Endothelial cell (in vitro differentiated cells): Measurements from ENCODE around the gene BLZF1. TPM values are rescaled to one million over a fixed set of nuclear protein-coding genes. Genes with fewer than 3 reads are reported as not detected.
"Not testable (repeated sequence)": the region's sequence is repeated elsewhere in the genome, so short reads cannot be mapped to it uniquely, and the experiment has no call there.

ENCODE experiments used
- DNase-seq: peaks from one replicate; pipeline ENCODE4 v3.0.0; 2021; ENCODE audit warnings: low spot score
- H3K27ac Mint-ChIP-seq: one replicate; pipeline ENCODE4 v1.8.0; 2021; ENCODE audit warnings: mixed read lengths, inconsistent platforms; ENCODE audit not compliant: unreplicated experiment
- H3K27me3 Mint-ChIP-seq: one replicate; pipeline ENCODE4 v1.8.0; 2021; ENCODE audit warnings: mild to moderate bottlenecking, moderate library complexity, mixed read lengths, inconsistent platforms; ENCODE audit not compliant: unreplicated experiment
- H3K36me3 Mint-ChIP-seq: one replicate; pipeline ENCODE4 v1.8.0; 2021; ENCODE audit warnings: mild to moderate bottlenecking, low read depth, mixed read lengths, inconsistent platforms; ENCODE audit not compliant: unreplicated experiment
- H3K4me1 Mint-ChIP-seq: one replicate; pipeline ENCODE4 v1.8.0; 2021; ENCODE audit warnings: mild to moderate bottlenecking, mixed read lengths, inconsistent platforms; ENCODE audit not compliant: unreplicated experiment
- H3K4me3 Mint-ChIP-seq: one replicate; pipeline ENCODE4 v1.8.0; 2021; ENCODE audit warnings: mild to moderate bottlenecking, mixed read lengths, inconsistent platforms; ENCODE audit not compliant: unreplicated experiment
- H3K9me3 Mint-ChIP-seq: one replicate; pipeline ENCODE4 v1.8.0; 2021; ENCODE audit warnings: mixed read lengths, inconsistent platforms; ENCODE audit not compliant: unreplicated experiment
- CTCF ChIP-seq: fragments of 200-600 bp; sonication (generic); IDR thresholded peaks from one replicate; pipeline ENCODE4 v1.5.0; 2021; ENCODE audit warnings: antibody characterized with exemption; ENCODE audit not compliant: unreplicated experiment
- total RNA-seq: library from RNA; stranded (reverse); fragmentation: NEBNext Ultra II Directional; extraction: Animal tissue kit (Norgen Biotek cat#: 25700); gene quantifications from one replicate; pipeline ENCODE4 v1.2.1, GENCODE V29; 2021; ENCODE audit not compliant: unreplicated experiment

Gene BLZF1
- total RNA-seq, 1 donor from 2014 or later = 15.2 TPM

- Mint-ChIP-seq H3K4me1 (no peaks in the 10 kb centered on the region), H3K9me3 (no peaks in the 10 kb centered on the region), H3K27me3 (peaks cover 1% of the 10 kb centered on the region), H3K27ac (no peak overlapping the region), H3K4me3 (no peak overlapping the region), H3K36me3 (peaks cover 15% of the 10 kb centered on the region)
- no peak for DNase-seq
- TF ChIP-seq CTCF = no peak
These were observed 24.4 kb downstream of the BLZF1 start for GRCh38 chr1:169392406-169392805.

- peaks cover 4% of the 10 kb centered on the region for H3K4me1 Mint-ChIP-seq
- H3K27me3 Mint-ChIP-seq = peaks cover 1% of the 10 kb centered on the region
- H3K27ac Mint-ChIP-seq = no peak overlapping the region
- peaks cover 17% of the 10 kb centered on the region for H3K36me3 Mint-ChIP-seq
- no peaks in the 10 kb centered on the region for H3K9me3 Mint-ChIP-seq
- no peak for TF ChIP-seq CTCF
- no peak for DNase-seq
- H3K4me3 Mint-ChIP-seq = no peak overlapping the region
These were observed 28.0 kb downstream of the BLZF1 start for GRCh38 chr1:169395955-169396354.

GRCh38 chr1:169402578-169402977 lies 34.6 kb downstream of the BLZF1 start:
- H3K27me3 Mint-ChIP-seq, H3K4me3 Mint-ChIP-seq, H3K27ac Mint-ChIP-seq, H3K4me1 Mint-ChIP-seq, DNase-seq, H3K9me3 Mint-ChIP-seq: not testable (repeated sequence)
- peaks cover 21% of the 10 kb centered on the region for H3K36me3 Mint-ChIP-seq

- H3K9me3 Mint-ChIP-seq, H3K36me3 Mint-ChIP-seq, H3K4me1 Mint-ChIP-seq: not testable (repeated sequence)
These were observed 40.3 kb downstream of the BLZF1 start for GRCh38 chr1:169408340-169408739.

GRCh38 chr1:169414952-169415351 lies 47.0 kb downstream of the BLZF1 start:
- peaks cover under 1% of the 10 kb centered on the region for H3K27me3 Mint-ChIP-seq
- H3K36me3 Mint-ChIP-seq = no peaks in the 10 kb centered on the region
- no peaks in the 10 kb centered on the region for H3K4me1 Mint-ChIP-seq
- no peak overlapping the region for H3K27ac Mint-ChIP-seq
- H3K4me3 Mint-ChIP-seq = no peak overlapping the region
- H3K9me3 Mint-ChIP-seq = no peaks in the 10 kb centered on the region
- TF ChIP-seq CTCF = no peak
- no peak for DNase-seq

More at GRCh38 chr1:169408340-169408739, 40.3 kb downstream of the BLZF1 start:
- H3K27me3 Mint-ChIP-seq, H3K4me3 Mint-ChIP-seq, DNase-seq, H3K27ac Mint-ChIP-seq: not testable (repeated sequence)

- H3K9me3 Mint-ChIP-seq = no peaks in the 10 kb centered on the region
- H3K27ac Mint-ChIP-seq = no peak overlapping the region
- no peak for TF ChIP-seq CTCF
- H3K4me3 Mint-ChIP-seq = no peak overlapping the region
- H3K4me1 Mint-ChIP-seq = no peaks in the 10 kb centered on the region
- H3K36me3 Mint-ChIP-seq = no peaks in the 10 kb centered on the region
- no peak for DNase-seq
- no peaks in the 10 kb centered on the region for H3K27me3 Mint-ChIP-seq
These were observed 53.3 kb downstream of the BLZF1 start for GRCh38 chr1:169421309-169421708.
